TTC549 (cell line): ENCODE data around the gene C6orf141.

Source experiments
- FAIRE-seq: peaks from 2 replicates; lab custom pipeline; 2012; peaks lifted over from hg19 to GRCh38; lab: Jason Lieb, UNC

C6orf141 gene

DNA sequence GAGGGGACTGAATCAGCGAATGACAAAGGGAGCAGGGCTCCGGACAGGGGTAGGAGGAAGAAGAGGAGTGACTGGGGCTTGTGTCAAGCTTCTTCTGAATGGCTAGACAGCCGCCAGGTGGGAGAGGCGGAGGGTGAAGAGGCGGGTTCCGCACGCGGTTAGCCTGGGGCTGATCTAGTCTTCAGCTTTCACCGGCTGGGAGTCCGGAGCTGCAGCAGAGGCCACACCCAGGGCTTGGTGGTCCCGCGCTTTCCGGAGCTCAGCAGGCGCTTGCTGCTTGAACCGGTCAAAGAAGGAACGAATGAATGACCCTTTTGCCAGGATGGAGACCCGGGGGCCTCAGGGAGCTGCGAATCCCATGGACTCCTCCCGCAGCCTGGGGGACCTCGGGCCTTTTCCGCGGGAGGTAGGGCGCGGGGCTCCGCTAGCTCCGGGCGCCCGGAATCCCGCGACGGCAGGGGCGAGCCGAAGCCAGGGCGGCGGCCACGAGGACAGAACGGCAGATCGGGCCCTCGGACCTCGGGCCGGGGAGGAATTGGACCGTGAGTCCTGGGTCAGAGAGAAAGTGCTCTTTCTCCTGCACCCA lies at the start of gene C6orf141:
C6orf141 (plus strand) TSS at position 177 of the 586 bp plus-strand sequence; CDS start at position 302, 125 bp downstream.
- no peak for FAIRE-seq

DNA sequence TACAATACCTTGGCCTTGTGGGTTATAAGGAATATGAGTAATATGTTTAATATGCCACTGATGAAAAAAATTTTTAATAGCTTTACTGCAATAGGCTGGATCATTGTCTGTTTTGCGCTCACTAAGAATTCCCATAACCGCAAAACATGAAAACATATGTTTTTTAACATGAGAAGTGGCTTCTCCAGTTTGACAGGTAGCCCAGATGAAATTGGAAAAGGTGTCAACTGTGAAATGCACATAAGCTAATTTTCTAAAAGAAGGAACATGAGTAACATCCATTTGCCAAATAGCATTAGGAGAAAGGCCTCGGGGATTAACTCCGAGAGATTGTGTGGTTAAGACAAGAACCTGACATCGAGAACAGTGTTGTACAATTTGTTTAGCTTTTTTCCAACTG lies 45.8 kb upstream of the C6orf141 start:
- FAIRE-seq, result no peak

DNA sequence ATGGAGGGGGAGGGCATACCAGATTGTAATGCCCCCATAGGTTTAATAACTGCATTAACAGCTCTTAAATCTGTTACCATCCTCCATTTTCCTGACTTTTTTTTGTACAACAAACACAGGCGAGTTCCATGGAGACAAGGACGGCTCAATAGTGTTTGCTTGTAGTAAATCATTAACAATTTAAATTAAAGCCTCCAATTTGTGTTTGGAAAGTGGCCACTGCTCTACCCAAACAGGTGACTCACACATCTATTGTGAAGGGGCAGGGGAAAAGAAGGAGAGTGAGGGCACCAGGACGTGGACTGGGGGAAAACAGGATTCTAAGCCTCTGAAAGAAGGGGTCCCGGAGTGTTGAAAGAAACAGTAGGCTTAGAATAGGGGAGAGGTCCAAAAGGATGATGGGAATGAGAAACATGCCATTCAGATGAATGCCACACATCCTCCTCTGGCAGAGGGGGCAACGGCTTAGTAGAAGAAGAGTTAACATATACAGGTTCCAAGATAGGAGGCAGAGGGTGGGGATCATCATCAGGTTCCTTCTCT lies 43.8 kb upstream of the C6orf141 start:
- FAIRE-seq, result no peak

DNA sequence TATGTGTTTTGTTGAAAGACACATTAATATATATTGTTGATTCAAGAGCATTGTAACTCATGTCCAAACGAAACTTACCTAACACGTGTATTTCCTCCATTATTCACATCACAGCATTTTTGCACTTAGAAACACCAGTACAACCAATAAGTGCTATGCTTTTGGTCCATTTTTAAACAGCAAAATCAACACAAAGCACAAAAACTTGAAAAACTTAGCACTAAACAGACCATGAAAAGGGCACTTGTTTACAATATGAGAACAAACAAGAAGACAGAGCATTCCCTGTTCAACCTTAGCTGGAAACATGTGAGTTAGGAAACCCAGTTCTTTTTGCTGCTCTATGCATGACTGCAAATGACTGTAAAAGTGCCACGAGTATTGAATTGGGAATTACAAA lies 41.1 kb upstream of the C6orf141 start:
- FAIRE-seq, result no peak

DNA sequence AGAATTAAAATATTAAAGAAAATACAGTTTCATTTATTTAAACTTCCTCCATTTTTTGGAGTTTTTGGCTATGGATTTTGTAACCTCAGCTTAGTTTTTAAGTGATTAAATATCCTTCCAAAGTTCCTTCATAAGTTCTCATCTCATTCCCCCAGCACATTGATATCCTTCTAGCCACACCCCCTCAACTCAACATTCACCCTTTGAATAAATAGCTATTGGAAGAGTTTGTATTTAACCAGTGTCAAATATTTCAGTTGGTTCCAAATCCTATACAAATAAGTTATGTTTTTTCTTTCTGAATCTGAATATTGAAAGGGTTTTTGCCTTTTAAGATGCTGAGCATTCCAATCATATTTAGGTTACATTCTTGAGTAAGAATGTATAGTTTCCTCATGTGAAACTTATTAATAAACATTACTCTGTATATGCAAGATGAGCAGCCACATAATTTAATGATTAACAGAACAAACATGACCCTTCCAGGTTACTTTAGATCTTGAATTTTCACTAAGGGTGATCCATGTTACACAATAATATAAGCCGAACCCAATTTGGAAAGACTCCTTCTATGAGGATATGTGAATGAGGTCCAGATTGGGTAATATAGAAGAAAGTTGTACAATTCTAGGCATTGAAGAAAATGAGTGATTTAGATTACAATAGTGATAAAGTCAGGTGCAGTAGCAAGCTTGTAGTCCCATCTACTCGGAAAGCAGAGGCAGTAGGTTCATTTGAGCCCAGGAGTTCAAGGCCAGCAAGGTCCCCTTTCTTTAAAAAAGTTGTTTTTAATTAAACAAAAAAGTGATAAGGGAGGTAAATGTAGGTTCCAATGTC lies 37.1 kb upstream of the C6orf141 start:
- FAIRE-seq, result no peak

DNA sequence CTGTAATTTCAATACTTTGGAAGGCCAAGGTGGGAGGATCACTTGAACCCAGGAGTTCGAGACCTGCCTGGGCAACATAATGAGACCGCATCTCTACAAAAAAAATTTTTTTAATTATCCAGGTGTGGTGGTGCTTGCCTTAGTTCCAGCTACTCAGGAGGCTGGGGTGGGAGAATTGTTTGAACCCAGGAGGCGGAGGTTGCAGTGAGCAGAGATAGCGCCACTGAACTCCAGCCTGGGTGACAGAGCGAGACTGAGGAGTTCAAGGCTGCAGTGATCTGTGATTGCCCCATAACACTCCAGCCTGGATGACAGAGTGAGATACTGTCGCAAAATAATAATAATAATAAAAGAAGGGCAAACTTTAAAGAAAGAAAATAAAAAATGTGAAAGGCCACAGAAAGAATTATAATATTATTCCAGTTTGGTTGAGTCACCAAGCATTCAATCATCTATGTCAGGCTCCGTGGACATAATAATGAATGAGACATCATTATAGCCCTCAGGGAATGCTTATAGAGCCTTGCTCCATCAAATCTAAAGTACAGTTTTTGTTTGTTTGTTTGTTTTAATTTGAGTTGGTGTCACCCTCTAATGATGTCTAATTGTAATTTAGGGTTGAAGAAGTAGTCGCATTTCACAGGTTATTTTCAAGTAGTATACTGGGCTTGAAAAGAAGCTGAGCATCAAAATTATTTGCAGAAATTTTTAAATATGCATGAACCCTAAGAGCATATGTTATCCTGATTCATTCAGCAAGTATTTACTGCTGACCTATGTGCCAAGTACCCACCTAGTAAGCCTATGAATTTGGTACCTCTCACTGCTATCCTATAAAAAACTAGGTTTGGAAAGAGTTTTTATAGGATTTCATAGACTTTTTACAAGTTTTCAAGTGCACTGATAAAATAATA lies 35.6 kb upstream of the C6orf141 start:
- no peak for FAIRE-seq

DNA sequence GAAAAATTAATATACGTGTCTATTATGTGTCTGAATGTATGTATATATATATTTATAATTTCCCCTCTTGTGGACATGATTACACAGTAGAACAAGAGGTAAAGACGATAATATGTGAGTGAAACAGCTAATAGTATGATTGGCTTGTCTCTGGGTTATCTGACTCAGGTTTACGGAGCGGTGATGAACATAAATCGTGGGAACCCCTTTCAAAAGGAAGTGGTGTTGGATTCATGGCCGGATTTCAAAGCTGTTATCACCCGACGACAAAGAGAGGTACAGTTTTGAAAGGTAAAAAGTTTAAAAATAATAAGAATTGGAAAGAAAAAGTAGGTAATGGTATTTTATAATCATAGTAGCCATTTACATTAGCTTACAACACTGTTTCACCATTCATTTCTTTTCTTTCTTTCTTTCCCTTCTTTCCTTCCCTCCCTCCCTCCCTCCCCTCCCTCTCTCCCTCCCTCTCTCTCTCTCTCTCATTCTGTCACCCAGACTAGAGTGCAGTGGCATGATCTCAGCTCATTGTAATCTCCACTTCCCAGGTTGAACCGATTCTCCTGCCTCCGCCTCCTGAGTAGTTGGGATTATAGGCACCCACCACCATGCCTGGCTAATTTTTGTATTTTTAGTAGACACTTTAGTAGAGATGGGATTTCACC lies 34.9 kb upstream of the C6orf141 start:
- no peak for FAIRE-seq

DNA sequence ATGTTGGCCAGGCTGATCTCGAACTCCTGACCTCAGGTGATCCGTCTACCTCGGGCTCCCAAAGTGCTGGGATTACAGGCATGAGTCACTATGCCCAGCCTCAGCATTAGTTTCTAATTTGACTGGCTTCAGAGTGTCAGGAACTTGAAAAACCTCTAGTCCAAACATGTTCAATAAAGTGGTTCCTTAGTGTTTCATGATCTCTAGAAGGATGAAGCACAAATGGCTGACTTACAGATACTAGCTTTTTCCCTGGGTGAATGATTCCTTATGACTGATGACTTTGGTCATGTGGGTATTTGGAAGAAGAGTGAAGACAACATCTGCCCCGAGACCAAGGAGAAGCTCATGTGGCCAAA lies 34.3 kb upstream of the C6orf141 start:
- FAIRE-seq, result no peak

DNA sequence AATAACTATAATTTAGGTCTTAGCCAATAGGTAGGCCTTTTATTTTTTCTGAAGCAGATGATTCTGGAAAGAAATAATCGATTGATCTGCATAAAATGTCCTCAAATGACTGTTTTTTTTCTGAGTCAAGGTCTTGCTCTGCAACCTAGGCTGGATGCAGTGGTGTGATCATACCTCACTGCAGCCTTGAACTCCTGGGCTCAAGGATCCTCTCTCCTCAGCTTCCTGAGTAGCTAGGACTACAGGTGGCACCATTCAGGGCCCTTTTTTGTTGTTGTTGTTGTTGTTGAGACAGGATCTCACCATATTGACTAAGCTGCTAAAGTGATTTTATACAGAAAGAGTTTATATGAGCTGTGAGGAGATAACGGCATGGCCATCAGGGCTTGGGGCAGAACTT lies 32.5 kb upstream of the C6orf141 start:
- FAIRE-seq, result no peak

DNA sequence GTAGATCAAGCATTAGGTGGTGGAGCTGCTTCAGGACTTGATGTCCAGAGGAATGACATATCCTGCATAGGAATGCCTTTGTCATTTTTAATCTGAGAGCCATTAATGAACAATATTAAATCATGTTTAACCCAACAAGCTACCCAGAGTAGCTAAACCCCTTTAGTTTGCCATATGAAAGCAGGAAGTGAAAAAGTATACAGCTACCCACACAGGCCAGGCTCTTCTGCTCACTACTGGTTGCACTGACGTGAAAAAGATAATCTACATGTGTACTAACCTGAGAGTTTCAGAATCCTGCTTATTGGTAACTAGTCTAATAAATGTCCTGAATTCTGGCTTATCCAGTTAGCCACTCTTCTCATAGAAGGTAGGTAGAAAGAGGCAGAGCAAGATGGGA lies 30.8 kb upstream of the C6orf141 start:
- no peak for FAIRE-seq

DNA sequence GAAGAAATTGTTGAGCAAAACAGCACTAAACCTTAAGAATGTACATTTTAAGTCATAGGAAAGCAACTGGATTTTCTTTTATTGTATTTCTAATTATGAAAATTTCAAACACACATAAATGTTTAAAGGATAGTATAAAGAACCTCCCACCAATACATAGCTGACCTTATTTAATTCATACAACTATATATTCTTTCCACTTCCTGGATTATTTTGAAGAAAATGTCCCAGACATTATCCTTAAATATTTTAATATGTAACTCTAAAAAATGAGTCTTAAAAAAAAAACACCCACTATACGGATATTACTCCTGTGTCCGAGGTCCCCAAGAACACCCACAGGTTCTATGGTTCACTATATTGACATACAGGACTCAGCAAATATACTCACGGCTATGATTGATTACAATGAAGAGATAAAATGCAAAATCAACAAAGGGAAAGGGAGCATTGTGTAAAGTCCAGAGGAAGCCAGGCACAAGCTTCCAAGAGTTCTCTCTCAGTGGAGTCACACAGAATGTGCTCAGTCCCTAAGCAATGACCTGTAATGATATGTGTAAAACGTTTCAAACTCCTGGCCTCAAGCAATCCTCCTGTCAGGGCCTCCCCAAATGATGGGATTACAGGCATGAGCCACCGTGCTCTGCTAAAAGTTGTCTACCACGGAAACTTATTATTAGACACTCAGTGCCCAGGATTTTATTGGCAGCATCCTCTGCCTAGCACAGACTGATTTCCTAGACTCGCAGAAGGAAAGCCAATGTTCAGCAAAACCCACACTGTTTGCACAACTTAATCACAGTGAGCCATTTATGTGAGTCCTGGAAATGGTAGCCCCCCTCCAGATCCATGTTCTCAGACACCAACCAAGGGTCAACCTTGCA lies 27.5 kb upstream of the C6orf141 start:
- no peak for FAIRE-seq

DNA sequence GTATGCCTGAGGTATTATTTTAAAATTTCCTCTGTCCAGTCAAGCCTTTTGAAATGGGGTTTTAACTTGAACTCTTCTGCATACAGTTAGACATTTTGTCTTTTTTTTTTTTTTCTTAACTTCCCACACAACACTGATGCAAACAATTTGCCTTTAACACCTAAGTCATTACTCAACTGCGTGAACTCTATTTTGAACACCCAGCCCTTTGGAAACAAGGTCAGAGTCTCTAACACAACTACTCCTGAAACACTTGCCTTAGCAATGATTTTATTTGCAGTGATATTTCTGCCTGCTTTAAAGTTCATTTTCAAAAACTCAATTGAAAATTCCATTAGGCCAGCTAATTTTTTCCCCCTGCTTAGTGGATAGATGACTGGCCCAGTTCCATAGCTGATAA lies 26.6 kb upstream of the C6orf141 start:
- FAIRE-seq, result no peak

DNA sequence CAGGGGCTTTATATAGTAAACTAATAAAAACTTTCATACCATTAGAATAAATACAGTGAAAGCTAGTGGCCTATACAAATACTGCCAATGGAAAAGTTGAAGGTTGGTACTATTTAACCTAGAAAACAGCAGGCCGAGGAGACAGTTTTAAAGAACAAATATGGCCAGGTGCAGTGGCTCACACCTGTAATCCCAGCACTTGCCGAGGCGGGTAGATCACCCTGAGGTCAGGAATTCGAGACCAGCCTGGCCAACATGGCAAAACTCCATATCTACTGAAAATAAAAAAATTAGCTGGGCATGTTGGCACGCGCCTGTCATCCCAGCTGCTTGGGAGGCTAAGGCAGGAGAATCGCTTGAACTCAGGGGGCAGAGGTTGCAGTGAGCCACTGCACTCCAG lies 25.9 kb upstream of the C6orf141 start:
- no peak for FAIRE-seq

DNA sequence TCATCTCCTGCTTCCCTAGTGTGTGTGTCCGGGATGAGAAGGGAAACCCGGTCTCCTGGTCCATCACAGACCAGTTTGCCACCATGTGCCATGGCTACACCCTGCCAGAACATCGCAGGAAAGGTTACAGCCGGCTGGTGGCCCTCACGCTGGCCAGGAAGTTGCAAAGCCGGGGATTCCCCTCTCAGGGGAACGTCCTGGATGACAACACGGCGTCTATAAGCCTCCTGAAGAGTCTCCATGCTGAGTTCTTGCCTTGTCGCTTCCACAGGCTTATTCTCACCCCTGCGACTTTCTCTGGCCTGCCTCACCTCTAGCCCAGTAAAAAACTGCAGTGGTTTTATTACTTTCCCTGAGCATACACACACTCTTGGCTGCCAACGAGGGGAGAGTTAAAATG lies 23.9 kb upstream of the C6orf141 start:
- no peak for FAIRE-seq

DNA sequence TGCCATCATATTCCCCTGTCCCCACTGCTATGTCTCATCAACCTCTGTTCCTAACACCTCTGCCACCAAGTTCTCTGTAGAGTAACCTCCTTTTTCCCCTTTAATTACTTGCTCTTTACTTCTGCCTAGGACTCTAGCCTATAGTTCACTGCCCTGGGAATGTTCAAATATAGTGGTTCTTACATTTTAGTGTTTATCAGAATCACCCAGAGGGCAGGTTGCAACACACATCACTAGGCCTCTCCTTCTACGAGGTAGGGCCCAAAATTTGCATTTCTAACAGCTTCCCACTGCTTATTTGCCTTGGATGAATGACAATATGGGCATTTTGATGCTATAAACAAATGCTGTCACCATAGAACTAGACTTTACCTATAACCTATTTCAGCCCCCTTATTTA lies 23.1 kb upstream of the C6orf141 start:
- no peak for FAIRE-seq

DNA sequence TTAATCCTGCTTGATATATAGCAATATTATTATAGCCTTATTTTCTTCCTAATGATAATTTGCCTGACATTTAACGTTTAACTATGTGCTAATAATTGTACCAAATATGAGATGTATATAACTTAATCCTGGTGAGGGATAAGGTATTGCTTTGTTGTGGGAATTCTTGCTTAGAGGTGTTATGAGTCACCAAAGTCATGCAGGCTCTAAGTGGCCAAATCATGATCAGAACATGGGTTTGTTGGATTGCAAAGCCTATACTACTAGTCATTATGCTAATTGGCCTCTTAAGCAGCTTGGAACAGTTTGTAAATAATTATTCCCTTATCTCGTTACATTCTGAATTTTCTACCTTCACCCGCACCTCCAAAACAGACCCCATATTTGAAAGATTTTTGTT lies 21.9 kb upstream of the C6orf141 start:
- no peak for FAIRE-seq

DNA sequence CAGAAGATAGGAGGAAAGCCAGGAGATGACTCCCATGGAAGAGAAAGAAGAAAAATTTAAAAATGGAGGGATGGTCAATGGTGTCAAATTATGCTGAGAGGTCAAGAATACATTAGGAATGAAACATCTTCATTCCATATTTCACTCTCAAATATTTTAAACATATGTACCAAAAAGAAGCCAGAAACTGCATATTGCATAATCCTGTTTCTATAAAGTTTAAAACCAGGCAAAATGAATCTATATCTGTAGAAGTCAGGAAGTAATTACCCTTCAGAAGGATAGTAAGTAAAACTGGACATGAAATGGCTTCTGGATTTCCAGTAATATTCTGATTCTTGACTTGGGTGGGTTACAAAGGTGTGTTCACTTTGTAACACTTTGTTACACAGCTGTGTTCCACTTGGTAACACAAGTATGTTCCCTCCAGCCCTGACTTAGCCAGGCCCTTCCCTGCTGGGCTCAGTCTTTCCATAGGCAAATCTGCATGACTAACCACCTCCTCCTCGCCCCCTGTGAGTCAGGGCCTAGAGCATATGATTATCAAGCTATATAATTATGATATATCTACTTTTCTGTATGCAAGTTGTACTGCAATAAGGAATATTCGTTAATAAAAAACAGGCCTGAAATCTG lies 20.2 kb upstream of the C6orf141 start:
- no peak for FAIRE-seq

DNA sequence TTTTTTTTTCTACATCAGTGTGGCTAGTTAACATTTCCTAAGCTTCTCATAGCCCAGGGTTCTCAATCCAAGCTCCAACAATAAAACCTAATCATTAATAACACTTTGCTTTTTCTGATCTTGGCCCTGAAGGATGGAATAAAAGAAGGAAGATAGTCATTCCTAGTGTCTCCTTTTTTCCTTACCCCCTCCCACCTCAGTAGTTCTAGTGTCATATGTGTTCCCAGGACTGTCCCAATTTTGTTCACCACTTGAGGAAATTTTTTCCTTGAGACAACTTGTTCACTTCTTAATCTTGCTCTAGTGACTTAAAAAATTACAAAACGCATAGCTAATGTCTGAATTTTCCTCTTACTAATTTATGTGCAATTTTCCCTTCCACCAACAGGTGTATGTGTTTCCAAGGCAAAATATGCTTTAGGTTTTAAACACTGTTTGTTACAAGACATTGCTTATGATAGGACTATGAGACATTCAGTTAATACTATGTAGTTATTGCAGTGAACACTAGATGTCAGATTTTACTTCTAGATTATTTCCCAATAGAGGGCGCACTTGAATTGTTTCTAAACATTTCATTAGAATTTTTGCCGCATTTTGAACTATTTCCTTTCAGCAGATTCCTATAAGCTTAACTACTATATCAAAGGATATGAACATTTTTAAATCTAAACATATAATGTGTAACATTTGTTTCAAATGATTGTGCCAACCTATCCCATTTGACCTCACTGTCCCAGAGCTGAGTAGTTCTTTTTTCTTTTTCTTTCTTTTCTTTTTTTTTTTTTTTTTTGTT lies 18.5 kb upstream of the C6orf141 start:
- peak; percentile 94 for FAIRE-seq

DNA sequence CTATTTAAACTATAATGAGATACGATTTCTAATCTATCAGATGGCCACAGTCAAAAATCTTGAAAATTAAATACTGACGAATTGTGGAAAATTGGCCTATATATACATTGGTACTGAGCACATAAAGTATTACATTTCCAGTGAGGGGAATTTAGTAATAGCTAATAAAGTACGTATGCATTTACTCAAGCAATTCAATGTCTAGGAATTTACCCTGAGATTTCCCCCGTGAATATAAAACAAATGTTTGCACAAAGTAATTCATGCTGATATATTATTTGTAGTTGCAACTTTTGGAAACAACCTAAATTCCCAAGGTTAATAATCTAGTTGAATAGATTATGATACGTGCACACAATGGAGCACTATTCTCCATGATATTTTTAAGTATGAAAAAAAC lies 14.7 kb upstream of the C6orf141 start:
- FAIRE-seq, result no peak

DNA sequence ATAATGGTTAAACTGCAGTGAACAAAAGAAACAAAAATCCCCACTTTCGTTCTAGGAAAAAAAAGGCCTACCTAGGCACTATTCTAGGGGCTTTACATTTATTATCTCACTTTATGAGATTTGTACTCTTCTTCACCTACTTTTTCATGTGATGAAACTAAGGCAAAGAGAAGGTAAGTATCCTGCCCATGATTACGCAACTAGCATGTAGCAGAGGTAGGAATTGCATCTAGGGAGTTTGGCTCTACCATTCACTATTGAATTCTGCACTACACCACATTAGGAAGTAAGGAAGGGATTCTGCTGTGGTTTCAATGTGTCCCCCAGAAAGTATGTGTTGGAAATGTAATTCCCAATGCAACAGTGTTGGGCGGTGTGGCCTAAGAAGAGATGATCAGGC lies 11.4 kb upstream of the C6orf141 start:
- no peak for FAIRE-seq
